ENCODE measurements around the gene PLCB4.

Gene PLCB4

DNA sequence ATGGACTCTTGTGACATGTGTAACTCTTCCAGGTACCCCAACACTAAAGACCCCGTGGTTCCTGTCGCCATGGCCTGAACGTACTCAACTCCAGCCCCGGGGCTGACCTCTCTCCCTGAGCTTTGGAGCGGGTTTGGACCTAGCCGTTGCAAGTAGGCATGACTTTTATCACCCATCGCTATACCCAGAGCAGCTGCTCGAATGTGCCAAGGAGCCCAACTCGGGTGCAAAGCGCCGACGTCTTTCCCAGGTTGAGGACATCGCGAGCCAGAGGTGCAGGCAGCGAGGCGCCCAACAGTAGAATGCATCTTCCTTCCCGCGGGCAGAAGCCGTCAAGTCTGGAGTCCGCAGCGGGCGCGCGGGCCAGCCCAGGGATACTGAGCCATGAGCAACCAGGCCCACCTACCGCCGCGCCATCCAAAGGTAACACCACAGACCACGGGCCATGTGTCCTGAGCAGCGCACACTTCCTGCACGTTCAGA lies 439.9 kb downstream of the PLCB4 start:
- DNase-seq, result no peak

DNA sequence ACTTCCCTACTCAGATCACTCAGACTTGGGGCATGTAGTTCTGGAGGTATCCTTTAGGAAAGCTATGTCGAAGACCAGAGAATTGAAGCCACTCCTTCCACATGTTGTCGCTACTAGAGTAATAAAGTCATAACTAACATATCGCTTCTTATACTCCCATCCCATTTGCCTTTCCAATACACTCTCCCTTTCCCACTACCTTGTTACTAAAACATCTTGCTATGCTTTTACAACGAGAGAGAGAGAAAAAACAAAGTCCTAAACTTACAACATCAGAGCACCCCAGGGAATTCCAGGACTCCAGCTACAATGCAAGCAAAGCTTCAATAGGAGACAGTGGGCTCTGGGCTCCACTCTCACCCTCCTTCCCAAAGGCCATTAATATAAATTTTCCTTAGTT lies 440.4 kb downstream of the PLCB4 start:
- DNase-seq, result no peak

DNA sequence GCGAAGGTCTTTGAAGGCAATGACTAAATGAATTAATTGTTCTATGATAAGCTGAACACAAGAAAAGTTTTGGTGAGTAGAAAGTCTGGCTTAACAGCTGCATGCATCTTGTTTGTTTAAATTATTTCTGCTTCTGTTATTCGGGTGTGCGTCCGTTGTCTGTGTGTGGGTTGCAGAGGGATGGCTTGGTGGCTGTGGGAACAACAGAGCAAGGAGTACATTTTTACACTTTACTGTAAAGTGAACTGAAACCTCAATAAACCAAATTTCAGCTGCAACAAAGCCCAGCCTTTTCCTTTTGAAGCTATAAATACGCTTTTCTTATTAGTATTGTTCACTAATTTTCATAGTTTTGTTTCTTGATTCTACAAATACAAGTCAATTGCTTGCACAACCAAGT lies 442.0 kb downstream of the PLCB4 start:
- DNase-seq, result no peak

- no peak for DNase-seq
Observed at GRCh38 chr20:9514072-9514460, 445.2 kb downstream of the PLCB4 start.

DNA sequence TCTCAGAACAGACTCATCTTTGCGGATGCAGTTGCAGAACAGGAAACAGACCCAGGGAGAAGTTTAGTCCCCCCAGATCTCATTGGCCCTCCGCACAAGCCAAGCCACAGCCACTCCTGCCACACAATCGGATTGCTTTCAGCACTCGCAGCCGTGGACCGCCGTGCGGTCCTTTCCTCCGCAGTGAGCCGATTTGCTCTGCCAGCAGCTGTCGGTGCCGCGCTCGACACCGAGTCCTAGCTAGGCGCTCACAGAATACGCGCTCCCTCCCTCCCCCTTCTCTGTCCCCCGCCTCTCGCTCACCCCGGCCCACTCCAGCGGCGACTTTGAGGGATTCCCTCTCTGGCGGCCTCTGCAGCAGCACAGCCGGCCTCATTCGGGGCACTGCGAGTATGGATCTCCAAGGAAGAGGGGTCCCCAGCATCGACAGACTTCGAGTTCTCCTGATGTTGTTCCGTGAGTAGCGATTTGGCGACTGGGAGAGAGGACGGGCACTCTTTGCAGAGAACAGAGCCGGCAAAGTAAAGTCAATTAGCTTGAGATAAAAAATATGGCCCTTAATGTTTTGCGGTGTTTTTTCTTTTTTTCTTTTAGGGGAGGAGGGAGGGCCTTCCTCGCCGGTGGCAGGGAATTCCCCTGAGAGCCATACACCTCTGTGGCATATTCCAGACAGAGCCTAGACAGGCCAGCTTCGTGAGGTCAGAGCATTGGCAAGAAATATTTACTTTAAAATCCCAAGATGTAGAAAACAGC lies 445.8 kb downstream of the PLCB4 start, which contains the start of gene LAMP5:
Gene LAMP5, plus strand, starts transcription at position 130 of the 753 bp plus-strand sequence. Its CDS starts 263 bp downstream, at position 393.
- DNase-seq, result no peak

- DNase-seq, result no peak
Observed at GRCh38 chr20:9515214-9515585, 446.3 kb downstream of the PLCB4 start.

- no peak for DNase-seq
Observed at GRCh38 chr20:9515741-9516233, 446.9 kb downstream of the PLCB4 start.

DNA sequence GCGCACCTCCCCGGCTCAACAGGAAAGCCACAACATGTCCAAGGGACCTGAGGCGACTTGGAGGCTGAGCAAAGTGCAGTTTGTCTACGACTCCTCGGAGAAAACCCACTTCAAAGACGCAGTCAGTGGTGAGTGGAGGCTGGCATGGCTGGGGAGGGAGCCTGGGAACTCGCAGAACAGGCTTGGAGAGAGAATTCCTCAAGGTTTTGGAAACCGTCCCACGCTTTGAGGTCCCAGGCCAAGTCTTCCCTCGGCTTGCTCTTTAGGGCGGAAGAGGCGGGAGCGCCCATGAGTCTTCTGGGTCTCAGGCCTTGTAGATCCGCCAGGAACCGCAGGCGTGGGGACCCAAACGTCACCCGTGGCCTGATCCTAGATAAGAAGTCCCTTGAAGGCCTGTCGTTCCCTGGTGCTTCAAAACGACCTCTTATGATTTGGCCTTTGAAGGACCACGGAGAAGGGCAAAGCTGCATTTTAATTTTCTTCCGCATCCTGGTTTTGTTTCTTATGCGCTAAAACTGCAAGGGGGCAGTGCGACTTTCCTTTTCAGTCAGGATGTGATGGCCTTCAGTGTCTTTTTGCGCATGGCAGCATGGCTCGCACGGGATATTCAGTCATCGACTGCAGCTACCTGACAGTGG lies 447.5 kb downstream of the PLCB4 start:
- DNase-seq, result no peak

- DNase-seq, result no peak
Observed at GRCh38 chr20:9517297-9518162, 448.6 kb downstream of the PLCB4 start.

GRCh38 chr20:9518576-9519175 lies 449.8 kb downstream of the PLCB4 start:
- DNase-seq, result no peak

DNA sequence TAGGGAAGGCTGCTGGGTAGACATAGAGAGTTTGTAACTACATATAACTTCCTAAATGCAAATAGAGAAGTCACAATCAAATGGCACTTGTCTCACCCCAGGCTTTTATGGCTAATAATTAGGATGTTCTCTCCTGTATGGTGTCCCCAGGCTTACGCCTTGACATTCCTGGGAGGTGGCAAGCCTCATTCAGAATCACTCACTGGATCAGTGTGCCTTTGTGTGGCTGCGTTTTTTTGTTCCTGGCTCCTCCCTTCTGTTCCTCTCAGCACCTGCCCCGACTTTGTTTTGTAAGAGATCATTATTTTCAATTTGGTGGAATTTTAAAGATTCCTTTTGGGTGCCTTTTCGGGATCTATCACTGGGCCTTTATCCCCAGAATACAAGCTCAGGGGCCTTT lies 451.2 kb downstream of the PLCB4 start:
- no peak for DNase-seq

DNA sequence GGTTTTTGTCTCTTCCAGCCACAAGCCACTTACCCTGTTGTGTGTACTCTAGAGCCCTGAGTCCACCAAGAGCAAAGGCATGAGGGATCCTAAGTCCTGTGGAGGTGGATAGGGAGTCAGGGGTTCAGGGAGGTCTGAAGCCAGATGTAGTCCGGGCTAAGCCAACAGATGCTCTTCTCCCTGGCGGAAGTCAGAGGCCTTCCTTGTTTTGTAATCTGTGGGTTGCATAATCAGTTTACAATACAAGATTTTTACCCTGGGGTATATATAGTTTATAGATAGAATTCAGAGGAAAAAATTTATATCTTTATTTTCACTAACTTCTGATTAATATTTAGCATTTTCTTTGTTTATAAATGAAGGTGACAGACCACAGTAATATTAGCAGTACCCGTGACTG lies 454.7 kb downstream of the PLCB4 start:
- no peak for DNase-seq
